Anterior cingulate cortex (tissue), 58 donors: ENCODE data around the gene ATOH8.
A peak's percentile ranks its signal among the peaks of the same experiment; 100 is the strongest.

ENCODE experiments used
- DNase-seq, 58 donors: peaks; one replicate each; lab custom pipeline; 2025; lab: John Stamatoyannopoulos, UW

Gene ATOH8

DNA sequence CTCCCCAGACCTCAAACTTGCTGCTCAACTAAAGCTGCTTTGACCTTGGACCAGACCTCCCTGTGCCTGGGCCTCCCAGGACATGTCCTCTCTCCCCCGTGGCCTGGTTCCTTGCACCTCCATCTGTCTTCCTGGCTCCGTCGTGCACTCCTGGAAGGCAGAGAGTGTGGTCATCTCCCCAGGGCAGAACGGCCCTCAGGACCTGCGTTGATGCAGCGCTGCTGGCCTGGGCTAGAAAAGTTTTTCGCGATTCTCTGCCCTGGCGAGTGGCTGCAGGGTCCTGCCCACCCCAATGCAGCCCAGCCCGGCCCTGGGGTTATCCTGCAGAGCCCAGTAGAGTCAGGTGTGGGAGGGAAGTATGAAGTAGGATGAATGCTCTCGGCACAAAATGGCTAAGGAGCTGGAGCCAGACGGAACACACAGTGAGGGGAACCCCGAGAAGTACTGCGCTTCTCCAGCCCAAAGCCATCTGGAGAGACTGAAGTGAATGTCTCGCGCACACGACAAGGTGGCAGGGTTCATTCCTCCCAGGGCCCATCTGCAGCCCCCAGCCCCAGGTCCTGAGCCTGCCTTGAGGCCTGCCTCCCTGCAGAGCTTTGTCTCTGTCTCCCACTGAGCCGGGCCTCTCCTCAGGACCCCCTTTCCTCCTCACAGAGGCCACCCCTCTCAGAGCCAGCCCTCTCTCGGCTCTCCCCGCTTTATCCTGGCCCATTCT lies 41.7 kb downstream of the ATOH8 start:
- no peak for DNase-seq

DNA sequence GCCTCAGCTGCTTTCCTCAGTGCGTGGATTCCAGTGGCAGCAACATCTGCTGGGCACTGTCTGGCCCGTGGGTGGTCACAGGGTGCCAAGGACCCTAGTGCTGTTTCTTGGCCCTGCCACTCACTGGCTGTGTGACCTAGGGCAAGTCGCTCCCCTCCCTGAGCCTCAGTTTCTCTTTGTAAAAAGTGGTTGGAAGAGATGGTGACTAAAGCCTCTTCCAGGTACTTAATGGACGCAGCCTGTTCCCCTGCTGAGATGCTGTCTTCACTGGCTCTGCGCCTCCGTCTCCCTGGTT lies 42.2 kb downstream of the ATOH8 start:
- DNase-seq: no peak

DNA sequence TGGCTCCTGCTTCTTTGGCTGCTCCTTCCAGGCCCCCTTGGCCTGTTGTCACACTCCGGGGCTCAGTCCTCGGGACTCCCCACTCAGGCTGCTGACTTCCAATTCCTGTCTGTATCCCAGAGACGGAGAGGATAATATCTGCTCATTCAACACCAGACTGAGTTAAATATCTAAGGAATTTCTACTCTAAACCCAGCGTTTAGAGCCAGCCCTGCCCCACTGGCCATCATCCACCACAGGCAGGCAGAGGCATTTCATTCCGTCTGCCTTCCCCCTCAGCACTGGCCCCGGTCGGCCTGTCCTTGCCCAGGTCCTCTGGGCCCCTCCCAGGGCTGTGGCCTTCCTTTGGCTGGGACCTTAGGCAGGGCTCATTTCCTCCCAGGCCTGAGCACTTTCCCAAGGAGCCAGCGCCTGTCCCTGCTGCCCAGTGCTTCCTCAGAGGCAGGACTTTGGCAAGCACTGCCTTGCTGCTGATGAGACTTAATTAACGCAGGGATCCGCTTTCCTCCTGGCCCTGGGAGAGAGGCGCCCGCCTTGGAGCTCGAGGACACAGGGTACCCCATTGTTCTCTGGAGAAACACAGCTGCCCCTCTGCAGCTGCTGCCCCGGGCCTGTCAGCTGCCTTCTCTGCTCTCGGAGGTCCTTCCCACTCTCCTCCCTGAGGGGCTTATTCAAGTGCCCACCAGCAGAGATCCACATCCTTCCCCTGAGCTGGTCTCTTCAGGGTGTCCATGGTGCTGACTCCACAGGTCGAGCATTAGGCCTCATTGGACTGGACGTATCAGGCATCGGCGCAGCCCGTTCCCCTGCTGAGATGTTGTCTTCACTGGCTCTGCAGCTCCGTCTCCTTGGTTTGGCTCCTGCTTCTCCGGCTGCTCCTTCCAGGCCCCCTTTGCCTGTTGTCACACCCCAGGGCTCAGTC lies 42.8 kb downstream of the ATOH8 start:
- DNase-seq: peak in 55 of 58 donors; percentile 30 to 86 (median 66)

DNA sequence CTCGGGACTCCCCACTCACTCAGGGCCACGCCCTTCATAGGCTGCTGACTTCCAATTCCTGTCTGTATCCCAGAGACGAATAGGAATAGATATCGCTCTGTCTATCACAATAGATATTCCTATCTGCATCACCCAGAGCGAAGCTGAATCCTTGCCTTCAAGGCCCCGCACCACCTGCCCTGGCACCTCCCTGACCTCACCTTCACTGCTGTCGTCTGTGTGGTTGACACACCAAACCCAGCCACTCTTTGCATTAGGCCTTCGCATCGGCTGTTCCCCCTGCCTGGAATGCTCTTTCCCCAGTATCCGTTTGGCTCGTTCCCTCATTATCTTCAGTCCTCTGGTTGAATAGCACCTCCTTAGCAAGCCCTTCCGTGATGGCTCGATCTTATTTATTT lies 43.5 kb downstream of the ATOH8 start:
- DNase-seq: no peak

DNA sequence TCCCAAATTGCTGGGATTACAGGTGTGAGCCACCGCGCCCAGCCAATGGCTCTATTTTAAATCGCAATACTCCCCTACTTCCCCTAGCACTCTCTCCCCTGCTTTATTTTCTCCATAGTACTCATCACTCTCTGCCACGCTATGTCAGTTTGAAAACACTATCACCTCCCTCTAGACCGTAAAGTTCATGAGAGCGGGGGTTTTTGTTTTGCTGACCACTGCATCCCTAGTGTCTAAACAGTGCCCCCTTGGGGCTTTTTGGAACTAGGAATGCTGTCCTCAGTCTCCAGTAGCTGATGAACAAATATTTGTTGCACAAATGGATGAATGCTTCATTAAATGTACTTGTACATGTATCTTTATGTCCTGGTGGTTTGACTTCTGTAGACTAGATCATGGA lies 44.1 kb downstream of the ATOH8 start:
- peak in 12 of 58 donors; percentile 13 to 38 (median 28) for DNase-seq

DNA sequence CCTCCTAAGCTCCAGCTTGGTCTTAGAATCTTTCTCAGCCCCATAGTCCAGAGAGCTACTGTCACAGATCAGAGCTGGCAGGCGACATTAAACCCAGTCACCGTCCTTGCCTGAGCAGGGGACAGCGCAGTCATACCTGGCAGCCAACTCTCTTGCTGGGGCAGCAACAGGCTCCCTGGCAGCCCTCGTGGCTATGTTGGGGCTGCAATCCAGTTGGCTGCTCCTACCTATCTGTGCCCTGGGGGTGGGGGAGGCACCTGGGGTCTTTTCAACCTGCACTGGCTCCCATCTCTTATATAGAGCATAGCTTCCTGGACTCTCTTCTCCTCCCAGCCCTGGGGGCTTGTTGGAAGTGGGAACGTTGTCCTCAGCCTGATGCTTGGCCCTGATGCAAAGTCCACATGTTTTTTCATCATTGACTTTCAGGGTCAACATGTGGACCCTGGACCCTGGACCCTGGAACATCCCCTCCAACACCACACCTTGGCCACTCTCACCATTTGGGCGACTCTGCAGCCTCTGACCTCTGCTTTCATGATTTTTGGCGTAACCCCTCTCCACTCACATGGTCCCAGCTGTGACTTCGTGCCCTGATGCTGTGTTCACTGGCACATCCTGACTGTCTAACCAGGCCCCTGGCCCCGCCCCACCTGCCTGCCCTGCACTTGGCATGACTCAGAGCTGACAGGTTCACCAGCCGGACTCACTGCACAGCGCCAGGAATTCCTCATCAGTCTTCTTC lies 45.6 kb downstream of the ATOH8 start:
- DNase-seq: peak in 1 of 58 donors; percentile 24

DNA sequence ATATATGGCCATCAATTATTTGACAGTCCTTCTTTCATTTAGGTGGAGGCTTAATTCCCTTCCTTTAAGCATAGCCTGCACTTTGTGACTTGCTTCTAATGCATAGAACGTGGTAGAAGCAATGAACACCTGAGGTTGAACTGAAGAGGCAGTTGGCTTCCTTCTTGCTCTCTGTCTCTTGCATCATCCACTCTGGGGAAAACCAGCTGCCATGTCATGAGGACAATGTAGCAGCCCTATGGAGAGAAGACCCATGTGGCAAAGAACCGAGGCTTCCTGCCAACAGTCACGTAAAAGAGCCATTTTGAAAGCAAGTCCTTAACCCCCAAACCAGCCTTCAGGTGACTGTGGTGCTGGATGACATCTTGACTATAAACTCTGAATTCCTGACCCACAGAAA lies 46.8 kb downstream of the ATOH8 start:
- no peak for DNase-seq

DNA sequence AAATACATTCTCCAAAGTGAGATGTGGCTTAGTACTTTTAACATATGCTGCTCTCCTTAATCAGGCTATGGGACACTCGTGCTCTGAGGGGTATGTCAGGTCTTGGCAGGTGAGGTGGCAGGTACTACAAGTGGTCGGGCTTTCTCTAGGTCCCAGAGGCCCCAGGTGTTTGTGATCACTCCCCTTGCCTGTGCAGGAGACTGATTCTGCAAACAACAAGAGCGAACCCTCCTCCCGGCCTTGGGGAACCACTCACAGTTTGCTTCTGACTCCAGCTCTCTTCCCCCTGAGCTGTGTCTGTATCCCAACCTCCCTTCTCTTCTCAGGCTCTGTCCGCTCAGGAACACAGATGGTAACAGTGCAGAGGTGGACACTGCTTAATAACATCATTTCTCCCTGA lies 48.1 kb downstream of the ATOH8 start:
- no peak for DNase-seq

DNA sequence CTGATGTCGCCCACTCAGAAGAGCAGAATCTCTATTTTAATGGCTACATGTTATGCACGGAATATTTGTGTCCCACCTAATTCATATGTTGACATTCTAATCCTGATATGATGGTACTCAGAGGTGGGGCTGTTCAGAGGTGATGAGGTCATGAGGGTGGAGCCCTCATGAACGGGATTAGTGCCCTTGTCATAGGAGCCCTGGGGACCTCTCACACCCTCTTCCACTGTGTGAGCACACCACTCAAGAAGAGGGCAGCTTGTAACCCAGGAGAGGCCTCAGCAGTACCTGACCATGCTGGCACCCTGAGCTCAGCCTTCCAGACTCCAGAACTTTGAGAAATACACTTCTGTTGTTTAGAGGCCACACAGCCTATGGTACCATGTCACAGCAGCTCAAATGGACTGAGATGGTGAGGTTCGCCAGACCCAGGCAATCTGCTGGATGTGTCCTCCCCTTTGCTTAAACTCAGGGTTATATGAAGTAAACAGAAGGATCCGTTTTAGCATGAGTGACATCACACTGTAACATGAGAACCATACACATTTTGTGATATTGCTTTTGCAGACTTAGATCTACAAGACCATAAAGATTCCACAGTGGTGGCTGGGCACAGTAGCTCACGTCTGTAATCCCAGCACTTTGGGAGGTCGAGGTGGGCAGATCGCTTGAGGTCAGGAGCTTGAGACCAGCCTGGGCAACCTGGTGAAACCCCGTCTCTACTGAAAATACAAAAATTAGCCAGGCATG lies 48.7 kb downstream of the ATOH8 start:
- no peak for DNase-seq

DNA sequence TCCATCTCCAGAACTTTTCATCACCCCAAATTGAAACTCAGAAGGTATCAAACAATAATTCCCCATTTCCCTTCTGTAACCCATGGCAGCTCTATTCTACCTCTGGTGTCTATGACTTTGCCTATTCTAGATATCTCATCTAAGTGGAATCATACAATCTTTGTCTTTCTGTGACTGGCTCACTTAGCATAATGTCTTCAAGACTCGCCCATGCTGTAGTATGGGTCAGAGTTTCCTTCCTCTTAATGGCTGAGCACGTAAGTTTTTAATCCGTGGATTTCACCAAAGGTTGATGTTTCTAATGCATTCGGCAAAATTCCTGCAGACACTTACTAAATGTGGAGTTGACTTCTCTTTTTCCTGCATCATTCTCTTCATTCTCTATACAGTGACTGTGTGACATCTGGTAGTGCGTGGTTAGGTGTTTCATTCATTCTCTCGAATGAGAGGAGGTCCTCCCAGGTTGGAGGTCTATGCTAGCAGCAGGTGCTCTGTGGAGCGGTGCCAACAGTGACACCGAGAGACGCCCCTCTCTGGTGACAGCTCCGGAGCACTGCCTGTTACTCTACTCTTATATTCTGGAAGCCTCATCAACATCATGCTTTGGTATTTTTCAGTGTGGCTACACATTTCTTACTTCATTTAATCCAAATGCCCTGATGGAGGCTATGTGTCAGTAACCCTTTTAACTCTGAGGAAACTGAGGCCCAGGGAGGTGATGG lies 50.1 kb downstream of the ATOH8 start:
- no peak for DNase-seq

DNA sequence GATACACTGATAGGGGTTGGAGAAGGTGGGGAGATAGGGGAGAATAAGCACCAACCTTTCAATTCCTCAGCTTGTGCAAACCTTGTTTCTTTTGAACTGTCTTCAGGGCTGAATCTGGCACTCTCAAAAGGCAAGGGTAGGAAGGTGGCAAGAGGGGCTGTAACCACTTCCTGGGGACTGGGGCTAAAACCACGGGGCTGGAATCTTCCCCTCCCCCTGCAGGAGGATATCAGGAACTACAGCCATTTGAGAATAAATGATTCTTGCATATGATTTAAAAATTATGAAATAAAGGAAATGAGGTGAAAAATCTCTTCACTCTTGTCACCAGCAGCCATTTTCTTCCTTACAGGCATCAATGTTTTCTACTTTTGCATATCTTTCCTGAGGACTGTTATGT lies 50.8 kb downstream of the ATOH8 start:
- no peak for DNase-seq

DNA sequence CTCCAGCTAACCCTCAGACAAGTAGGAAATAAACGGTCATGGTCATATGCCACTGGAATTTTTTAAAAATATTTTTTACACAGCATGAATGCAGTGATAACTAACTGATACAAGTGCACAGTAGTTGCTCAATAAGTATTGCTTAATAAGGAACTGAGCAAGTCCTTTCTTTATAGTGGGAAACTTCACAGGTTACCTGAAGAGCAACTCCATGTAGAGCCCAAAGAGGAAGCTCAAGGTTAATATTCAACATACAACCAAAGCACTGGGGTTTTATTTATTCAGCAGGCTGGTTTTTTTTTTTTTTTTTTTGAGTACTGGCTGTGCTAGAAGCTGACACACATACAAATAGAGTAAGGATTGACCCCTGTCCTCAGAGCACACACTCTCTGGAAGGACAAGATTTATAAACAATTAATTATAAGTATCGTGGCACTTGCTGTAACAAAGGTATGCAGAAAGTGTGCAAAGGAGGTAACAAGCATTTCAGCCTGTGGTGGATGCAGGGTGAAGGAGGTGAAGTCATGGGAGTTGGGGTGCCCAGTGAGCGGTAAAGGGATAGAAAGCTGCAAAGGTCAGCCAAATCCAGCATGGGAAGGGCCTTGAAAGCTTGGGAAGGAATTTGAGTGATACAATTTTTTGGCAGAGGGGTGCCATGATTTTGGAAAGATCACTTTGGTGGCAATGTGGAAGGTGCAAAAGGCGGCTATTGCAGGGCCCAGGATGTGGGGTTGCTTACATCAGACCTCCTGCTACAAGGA lies 52.7 kb downstream of the ATOH8 start:
- no peak for DNase-seq

DNA sequence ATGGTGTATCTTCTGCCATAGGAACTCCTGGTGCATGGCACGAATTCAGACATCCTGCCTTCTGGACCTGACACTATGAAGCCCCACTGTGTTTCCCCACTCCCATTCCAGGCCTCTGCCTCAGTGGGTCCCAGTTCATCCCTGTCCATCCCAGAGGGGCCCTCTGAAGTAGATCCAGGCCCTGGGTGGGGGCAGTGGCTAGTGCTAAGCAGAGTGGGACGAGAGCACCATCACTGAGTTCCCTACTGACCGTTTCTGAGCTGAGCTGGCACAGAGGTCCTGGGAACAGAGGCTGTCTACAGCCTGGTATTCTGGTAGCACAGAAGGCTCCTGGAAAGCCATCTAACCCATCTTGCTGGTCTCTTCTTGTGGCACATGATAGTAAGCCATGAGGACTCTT lies 54.0 kb downstream of the ATOH8 start:
- DNase-seq: no peak

DNA sequence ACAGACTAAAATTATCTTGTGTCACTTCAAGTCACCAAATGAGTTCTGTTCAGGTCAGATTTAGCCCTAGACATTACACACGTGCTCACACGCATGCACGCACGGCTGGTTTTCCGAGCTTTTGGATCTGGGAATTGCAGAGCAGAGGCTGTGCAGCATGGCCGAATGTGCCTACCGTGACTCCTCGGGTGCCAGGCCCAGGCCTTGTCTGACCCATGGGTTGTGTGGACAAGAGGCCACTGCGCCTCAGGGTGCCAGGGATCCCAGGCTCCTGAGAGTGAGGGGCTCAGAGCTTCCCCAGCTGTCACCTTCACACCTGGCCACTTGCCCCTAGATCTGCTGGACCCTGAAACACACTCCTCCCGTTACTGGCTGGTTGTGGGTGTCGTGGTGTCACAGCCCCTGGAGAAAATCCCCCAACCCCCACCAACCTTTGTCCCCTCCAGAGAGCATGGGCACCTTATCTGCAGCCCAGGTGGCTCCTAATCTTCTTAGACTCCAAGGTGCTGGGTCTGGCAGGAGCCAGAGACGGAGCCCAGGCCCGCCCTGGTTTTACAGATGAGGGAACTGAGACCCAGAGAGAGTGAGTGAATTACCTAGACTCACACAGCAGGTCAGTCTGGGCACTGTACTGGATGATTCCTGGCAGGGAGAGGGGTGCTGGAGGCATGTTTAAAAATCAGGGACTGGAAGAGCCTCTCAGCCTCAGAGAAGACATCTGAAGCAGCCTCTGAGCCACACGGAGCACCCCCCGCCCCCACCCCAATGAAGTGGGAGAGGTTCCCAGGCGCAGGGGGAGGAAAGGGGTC lies 56.8 kb downstream of the ATOH8 start:
- no peak for DNase-seq

DNA sequence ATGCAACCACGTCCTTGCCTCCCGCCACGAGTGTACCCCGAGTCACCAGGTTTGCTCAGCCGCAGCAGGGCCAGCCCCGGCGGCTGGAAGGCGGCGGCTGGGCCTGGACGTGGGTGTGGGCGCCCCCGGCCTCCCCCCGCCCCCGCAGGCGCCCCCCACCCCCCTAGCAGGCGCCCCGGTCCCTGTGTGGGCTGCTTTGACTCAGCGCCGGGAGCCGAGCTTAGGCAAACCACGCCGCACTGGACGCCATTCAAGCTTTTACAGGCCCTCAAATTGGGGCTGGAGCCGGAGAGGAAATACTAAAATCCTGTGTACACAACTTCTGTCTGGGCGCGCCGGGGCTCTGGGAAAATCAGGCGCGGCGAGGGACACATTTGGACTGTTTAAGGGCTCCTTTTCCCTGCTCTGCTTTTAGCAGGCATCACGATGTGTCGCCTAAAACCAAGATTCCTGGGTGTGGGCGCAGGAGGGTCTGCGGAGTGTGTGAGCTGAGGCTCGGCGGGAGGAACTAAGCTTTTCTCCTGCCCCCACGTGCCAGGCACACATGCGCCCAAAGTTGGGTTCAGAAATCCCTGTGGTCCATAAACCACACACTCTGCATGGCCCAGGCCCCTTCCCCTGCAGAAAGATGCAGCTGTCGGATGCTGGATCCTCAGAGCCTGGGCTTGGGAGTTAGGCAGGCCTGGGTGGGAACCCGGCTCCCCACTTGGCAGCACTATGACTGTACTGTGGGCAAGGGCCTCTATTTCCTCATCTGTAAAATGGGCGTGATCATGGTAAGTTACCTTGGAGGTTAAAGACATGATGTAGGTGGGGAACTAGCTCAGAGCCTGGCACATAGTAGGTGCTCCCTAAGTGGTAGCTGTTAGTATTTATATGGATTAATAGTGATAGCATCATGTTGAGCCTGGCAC lies 57.6 kb downstream of the ATOH8 start:
- DNase-seq: no peak

DNA sequence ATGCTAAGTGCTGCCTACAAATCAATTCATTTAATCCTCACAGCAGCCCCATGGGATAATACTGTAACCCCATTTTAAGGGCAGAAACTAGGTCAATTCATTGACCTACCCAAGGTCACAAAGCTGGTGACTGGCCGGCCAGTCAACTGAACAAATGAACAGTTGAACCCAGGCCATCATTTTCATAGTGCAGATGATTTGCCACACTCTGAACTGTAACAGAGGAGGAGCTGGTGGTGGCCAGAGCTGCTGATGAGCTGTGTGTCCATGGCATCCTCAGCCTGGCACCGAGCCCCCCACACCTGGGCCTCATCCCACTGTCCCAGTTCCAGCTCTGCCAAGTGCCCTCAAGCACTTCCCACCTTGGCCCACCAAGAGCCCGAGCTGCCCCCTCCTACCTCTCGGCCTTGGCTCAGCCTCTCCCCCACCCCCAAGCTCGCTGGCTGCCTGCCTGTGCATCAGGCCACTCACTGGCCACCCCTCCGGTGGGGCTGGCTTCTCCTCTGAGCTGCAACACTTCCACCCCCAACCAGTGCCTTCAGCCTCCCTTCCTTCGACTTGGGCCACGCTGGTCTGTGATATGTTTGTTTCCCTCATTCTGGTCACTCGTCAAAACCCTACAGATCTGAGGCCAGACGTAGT lies 58.4 kb downstream of the ATOH8 start:
- no peak for DNase-seq
